ENCODE results near the gene RUBCNL. TPM values are rescaled to one million over a fixed set of nuclear protein-coding genes. Genes with fewer than 3 reads are reported as not detected.

RUBCNL gene
- total RNA-seq, 1 donor from 2014 or later, result 168 TPM

DNA sequence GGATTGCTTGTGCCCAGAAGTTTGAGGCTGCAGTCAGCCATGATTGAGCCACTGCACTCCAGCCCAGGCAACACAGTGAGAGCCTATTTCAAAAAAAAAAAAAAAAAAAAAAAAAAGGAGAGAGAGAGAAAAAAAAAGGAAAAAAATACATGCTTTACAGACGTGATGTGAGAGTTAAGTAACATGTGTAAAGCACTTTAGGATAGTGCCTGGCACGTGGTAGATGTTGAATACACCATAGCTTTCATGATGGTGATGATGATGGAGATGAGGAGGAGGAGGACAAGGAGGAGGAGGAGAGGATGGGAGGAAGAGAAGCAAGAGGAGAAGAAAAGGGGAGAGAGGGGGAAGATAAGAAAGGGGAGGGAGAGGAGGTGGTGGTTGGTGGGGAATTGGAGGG, 15.1 kb upstream of the RUBCNL start:
- ChIA-PET CTCF (interaction anchor here (1.1 kb wide), 1 partner anchor 12 kb away, joined by 3 read pairs; no protein-coding TSS in a partner anchor), POLR2A (interaction anchor here (0.7 kb wide), 2 partner anchors 9 to 36 kb away, joined by 4 to 6 read pairs; no protein-coding TSS in a partner anchor)
- TF ChIP-seq, protein P1, sequence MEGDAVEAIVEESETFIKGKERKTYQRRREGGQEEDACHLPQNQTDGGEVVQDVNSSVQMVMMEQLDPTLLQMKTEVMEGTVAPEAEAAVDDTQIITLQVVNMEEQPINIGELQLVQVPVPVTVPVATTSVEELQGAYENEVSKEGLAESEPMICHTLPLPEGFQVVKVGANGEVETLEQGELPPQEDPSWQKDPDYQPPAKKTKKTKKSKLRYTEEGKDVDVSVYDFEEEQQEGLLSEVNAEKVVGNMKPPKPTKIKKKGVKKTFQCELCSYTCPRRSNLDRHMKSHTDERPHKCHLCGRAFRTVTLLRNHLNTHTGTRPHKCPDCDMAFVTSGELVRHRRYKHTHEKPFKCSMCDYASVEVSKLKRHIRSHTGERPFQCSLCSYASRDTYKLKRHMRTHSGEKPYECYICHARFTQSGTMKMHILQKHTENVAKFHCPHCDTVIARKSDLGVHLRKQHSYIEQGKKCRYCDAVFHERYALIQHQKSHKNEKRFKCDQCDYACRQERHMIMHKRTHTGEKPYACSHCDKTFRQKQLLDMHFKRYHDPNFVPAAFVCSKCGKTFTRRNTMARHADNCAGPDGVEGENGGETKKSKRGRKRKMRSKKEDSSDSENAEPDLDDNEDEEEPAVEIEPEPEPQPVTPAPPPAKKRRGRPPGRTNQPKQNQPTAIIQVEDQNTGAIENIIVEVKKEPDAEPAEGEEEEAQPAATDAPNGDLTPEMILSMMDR (IDR thresholded peaks at IDR 0.05), result no peak
- Mint-ChIP-seq H3K36me3 (ENCODE audit: low read depth) (no peaks in the 10 kb centered on the region), H3K4me1 (peaks cover 61% of the 10 kb centered on the region), H3K27me3 (no peaks in the 10 kb centered on the region), H3K4me3 (no peak overlapping the region), H3K27ac (peak overlapping the region; percentile 74), H3K9me3 (no peaks in the 10 kb centered on the region)
- ATAC-seq (ENCODE audit: low read depth) (no peak), DNase-seq (no peak)
- intact Hi-C loops (cut with micrococcal nuclease), result loop anchor here (5.0 kb wide), 1 partner anchor 35 kb away; no protein-coding TSS in a partner anchor

DNA sequence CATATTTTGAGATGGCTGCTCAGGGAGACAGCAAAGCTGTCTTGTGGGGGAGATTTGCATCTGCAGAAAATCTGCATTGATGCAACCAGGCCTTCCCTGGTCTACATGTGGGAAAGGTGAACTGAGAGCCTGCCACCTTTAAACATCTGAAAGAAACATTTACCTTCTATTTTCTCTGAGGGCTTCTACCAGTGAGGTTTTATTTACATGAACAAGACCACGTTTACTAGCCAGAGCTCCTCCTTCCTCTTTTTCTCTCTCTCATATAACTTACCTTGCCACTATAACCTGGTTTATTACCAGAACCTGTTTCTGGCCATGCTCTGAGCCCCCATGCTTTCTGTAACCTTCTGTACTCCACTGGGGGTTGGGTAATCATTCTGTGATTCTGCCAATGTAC, 14.4 kb upstream of the RUBCNL start:
- TF ChIP-seq, protein P1 (IDR thresholded peaks at IDR 0.05), result no peak
- CTCF ChIA-PET, result interaction anchor here (0.8 to 1.6 kb wide), 4 partner anchors 11 to 45 kb away, joined by 3 to 6 read pairs (median 3); partner anchors contain the start of gene RUBCNL
- no peak overlapping the region for H3K4me3 Mint-ChIP-seq
- peak; percentile 74 for ATAC-seq (ENCODE audit: low read depth)
- DNase-seq, result no peak
- H3K9me3 Mint-ChIP-seq, result no peaks in the 10 kb centered on the region
- H3K4me1 Mint-ChIP-seq, result peaks cover 61% of the 10 kb centered on the region
- intact Hi-C loops (cut with micrococcal nuclease), result loop anchor here (5.0 kb wide), 1 partner anchor 34 kb away; no protein-coding TSS in a partner anchor
- H3K36me3 Mint-ChIP-seq (ENCODE audit: low read depth), result no peaks in the 10 kb centered on the region
- POLR2A ChIA-PET, result interaction anchor here (0.6 to 1.0 kb wide), 4 partner anchors 13 to 224 kb away, joined by 3 to 6 read pairs (median 5); partner anchors contain the start of gene RUBCNL
- no peaks in the 10 kb centered on the region for H3K27me3 Mint-ChIP-seq
- H3K27ac Mint-ChIP-seq, result peak overlapping the region; percentile 74

- intact Hi-C loops (cut with micrococcal nuclease), result no loop called here
- ChIA-PET CTCF (no interaction called here), POLR2A (no interaction called here)
- Mint-ChIP-seq H3K4me1 (peaks cover 46% of the 10 kb centered on the region), H3K27ac (no peak overlapping the region), H3K9me3 (no peaks in the 10 kb centered on the region), H3K4me3 (no peak overlapping the region), H3K36me3 (ENCODE audit: low read depth) (no peaks in the 10 kb centered on the region), H3K27me3 (no peaks in the 10 kb centered on the region)
- ATAC-seq (ENCODE audit: low read depth) (no peak), DNase-seq (no peak)
- TF ChIP-seq, protein P1 (IDR thresholded peaks at IDR 0.05), result no peak
These were observed 9.3 kb upstream of the RUBCNL start for GRCh38 chr13:46396341-46396740.

- Mint-ChIP-seq H3K4me1 (peaks cover 57% of the 10 kb centered on the region), H3K36me3 (ENCODE audit: low read depth) (no peaks in the 10 kb centered on the region), H3K27ac (peak overlapping the region; percentile 60), H3K27me3 (no peaks in the 10 kb centered on the region), H3K4me3 (no peak overlapping the region), H3K9me3 (no peaks in the 10 kb centered on the region)
- DNase-seq (no peak), ATAC-seq (ENCODE audit: low read depth) (peak; percentile 53)
- ChIA-PET POLR2A (interaction anchor here (0.5 to 1.6 kb wide), 7 partner anchors 9 to 193 kb away, joined by 3 to 7 read pairs (median 5); no protein-coding TSS in a partner anchor), CTCF (interaction anchor here (0.8 to 1.1 kb wide), 2 partner anchors 11 to 115 kb away, joined by 3 read pairs; no protein-coding TSS in a partner anchor)
- intact Hi-C loops (cut with micrococcal nuclease), result no loop called here
- TF ChIP-seq, protein P1 (IDR thresholded peaks at IDR 0.05), result no peak
These were observed 5.9 kb upstream of the RUBCNL start for GRCh38 chr13:46392967-46393366.

Data from activated B cell treated with CpG ODN at 0.5 μM for 24 hours (primary cell).